ENCODE measurements around the gene ZNF185. TPM values are rescaled to one million over a fixed set of nuclear protein-coding genes. Genes with fewer than 3 reads are reported as not detected.

Gene ZNF185
- 0.37 and 0.62 TPM in 2 replicates for total RNA-seq (2014; rRNA removed; shearing (Covaris generic))

GRCh38 chrX:152897222-152898131, at the start of gene ZNF185:
Gene ZNF185, plus strand, starts transcription at chrX:152898067. Its CDS starts 16,423 bp downstream, at chrX:152914490.
- DNase-seq (ENCODE audit: low spot score): no peak

- no peak for DNase-seq (ENCODE audit: low spot score)
Measured at GRCh38 chrX:152850465-152850864, 47.4 kb upstream of the ZNF185 start.

GRCh38 chrX:152853986-152854385, 43.9 kb upstream of the ZNF185 start:
- DNase-seq (ENCODE audit: low spot score): no peak

- DNase-seq (ENCODE audit: low spot score): no peak
Measured at GRCh38 chrX:152861116-152861515, 36.8 kb upstream of the ZNF185 start.

GRCh38 chrX:152861826-152862225, 36.0 kb upstream of the ZNF185 start:
- DNase-seq (ENCODE audit: low spot score): no peak

GRCh38 chrX:152865232-152865920, 32.5 kb upstream of the ZNF185 start:
- no peak for DNase-seq (ENCODE audit: low spot score)

GRCh38 chrX:152866386-152866785, 31.5 kb upstream of the ZNF185 start:
- no peak for DNase-seq (ENCODE audit: low spot score)

- DNase-seq (ENCODE audit: low spot score): no peak
Measured at GRCh38 chrX:152869972-152870371, 27.9 kb upstream of the ZNF185 start.

- DNase-seq (ENCODE audit: low spot score): no peak
Measured at GRCh38 chrX:152871260-152871659, 26.6 kb upstream of the ZNF185 start.

- no peak for DNase-seq (ENCODE audit: low spot score)
Measured at GRCh38 chrX:152872522-152872921, 25.3 kb upstream of the ZNF185 start.

- DNase-seq (ENCODE audit: low spot score): no peak
Measured at GRCh38 chrX:152873361-152873760, 24.5 kb upstream of the ZNF185 start.

- no peak for DNase-seq (ENCODE audit: low spot score)
Measured at GRCh38 chrX:152876931-152877840, 20.7 kb upstream of the ZNF185 start.

- no peak for DNase-seq (ENCODE audit: low spot score)
Measured at GRCh38 chrX:152878976-152879755, 18.7 kb upstream of the ZNF185 start.

GRCh38 chrX:152881289-152881688, 16.6 kb upstream of the ZNF185 start:
- DNase-seq (ENCODE audit: low spot score): no peak

- no peak for DNase-seq (ENCODE audit: low spot score)
Measured at GRCh38 chrX:152884171-152884570, 13.7 kb upstream of the ZNF185 start.

- no peak for DNase-seq (ENCODE audit: low spot score)
Measured at GRCh38 chrX:152886716-152887115, 11.2 kb upstream of the ZNF185 start.

GRCh38 chrX:152892499-152892898, 5.4 kb upstream of the ZNF185 start:
- no peak for DNase-seq (ENCODE audit: low spot score)

GRCh38 chrX:152892999-152893891, 4.6 kb upstream of the ZNF185 start:
- no peak for DNase-seq (ENCODE audit: low spot score)

- no peak for DNase-seq (ENCODE audit: low spot score)
Measured at GRCh38 chrX:152893980-152894610, 3.8 kb upstream of the ZNF185 start.

- no peak for DNase-seq (ENCODE audit: low spot score)
Measured at GRCh38 chrX:152895121-152895520, 2.7 kb upstream of the ZNF185 start.

Data from H4 (cell line).